ENCODE results near the gene CYP4F2.

CYP4F2 gene

DNA sequence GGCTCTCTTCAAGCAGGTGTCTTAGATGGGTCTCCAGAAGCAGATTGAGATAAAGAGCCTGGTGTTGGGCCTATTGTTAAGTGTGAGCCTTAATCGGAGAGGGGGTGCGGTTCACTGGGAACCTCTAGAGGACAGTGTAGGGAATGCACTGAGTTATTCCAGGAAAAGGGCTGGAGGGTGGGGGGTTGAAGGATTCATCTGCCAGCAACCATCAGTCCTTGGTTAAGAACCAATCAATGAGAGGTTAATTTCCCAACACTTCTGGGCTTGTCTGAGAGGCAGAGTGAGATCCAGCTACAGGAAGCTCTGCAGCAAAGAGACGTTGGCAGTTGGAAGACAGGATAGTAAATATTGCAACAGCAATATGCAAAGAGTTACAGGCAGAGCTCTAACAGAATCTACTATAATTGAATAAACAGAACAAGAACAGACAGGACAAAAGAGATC, 28.7 kb downstream of the CYP4F2 start:
- peak; percentile 48 for TF ChIP-seq CTCF (conservative IDR thresholded peaks at IDR 0.05; ENCODE audit: low read depth, low read length)
- DNase-seq (ENCODE audit: low read depth), result peak; percentile 20
- H3K4me3 ChIP-seq (ENCODE audit: low read depth, low read length), result no peak overlapping the region

- H3K4me3 ChIP-seq (ENCODE audit: low read depth, low read length), result no peak overlapping the region
- no peak for DNase-seq (ENCODE audit: low read depth)
These were observed 31.2 kb downstream of the CYP4F2 start for GRCh38 chr19:15866636-15867035.

GRCh38 chr19:15864824-15865223, 33.0 kb downstream of the CYP4F2 start:
- no peak overlapping the region for H3K4me3 ChIP-seq (ENCODE audit: low read depth, low read length)
- no peak for DNase-seq (ENCODE audit: low read depth)
- TF ChIP-seq CTCF (conservative IDR thresholded peaks at IDR 0.05; ENCODE audit: low read depth, low read length), result no peak

More at GRCh38 chr19:15866636-15867035, 31.2 kb downstream of the CYP4F2 start:
- no peak for TF ChIP-seq CTCF (conservative IDR thresholded peaks at IDR 0.05; ENCODE audit: low read depth, low read length)

GRCh38 chr19:15863272-15863671, 34.6 kb downstream of the CYP4F2 start:
- TF ChIP-seq CTCF (conservative IDR thresholded peaks at IDR 0.05; ENCODE audit: low read depth, low read length), result no peak
- no peak for DNase-seq (ENCODE audit: low read depth)
- no peak overlapping the region for H3K4me3 ChIP-seq (ENCODE audit: low read depth, low read length)

DNA sequence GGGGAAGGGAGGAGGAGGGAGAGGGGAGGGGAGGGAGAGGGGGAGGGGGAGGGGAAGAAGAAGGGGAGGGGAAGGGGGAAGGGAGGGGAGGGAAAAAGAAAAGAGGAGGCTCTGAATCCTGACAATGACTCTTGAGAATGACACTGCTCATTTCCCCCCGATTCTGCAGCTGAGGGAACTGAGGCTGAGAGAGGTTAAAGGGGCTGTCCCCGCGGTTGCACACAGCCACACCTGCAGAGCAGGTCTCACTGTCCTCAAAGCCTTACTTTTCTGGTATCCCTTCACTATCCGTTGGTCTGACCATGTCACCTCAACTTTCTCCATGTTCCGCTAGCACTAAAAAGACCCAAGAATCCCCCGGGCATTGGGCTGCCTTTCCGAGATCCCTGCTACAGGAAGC, 35.4 kb downstream of the CYP4F2 start:
- no peak for TF ChIP-seq CTCF (conservative IDR thresholded peaks at IDR 0.05; ENCODE audit: low read depth, low read length)
- no peak overlapping the region for H3K4me3 ChIP-seq (ENCODE audit: low read depth, low read length)
- DNase-seq (ENCODE audit: low read depth), result no peak

DNA sequence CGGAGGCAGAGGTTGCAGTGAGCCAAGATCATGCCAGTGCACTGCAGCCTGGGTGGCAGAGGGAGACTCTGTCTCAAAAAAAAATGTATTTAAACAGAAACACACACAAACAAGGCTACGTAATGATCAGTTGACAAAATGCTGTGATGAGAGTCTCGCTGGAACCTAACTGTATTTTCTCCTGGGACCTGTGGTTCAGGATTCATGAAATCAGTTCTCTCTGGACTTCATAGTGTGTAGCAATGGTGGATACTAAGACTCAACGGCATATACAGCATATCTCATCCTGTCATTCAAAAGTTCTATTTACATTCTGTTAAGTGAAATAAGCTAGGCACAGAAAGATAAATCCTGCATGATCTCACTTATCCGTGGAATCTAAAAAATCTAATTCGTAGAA, 37.4 kb downstream of the CYP4F2 start:
- no peak for TF ChIP-seq CTCF (conservative IDR thresholded peaks at IDR 0.05; ENCODE audit: low read depth, low read length)
- H3K4me3 ChIP-seq (ENCODE audit: low read depth, low read length), result no peak overlapping the region
- DNase-seq (ENCODE audit: low read depth), result no peak

GRCh38 chr19:15859187-15859586, 38.7 kb downstream of the CYP4F2 start:
- no peak for TF ChIP-seq CTCF (conservative IDR thresholded peaks at IDR 0.05; ENCODE audit: low read depth, low read length)
- DNase-seq (ENCODE audit: low read depth), result no peak
- no peak overlapping the region for H3K4me3 ChIP-seq (ENCODE audit: low read depth, low read length)
